GM18517 (cell line): ENCODE measurements around the gene NPIPB2.

Experiments used
- ATAC-seq: cut with Tn5 transposase; IDR thresholded peaks from one replicate; pipeline ENCODE4 v1.9.1; 2021; ENCODE audit warnings: mild to moderate bottlenecking, moderate library complexity; ENCODE audit not compliant: unreplicated experiment

NPIPB2 gene

GRCh38 chr16:11907160-11907970 is 34.5 kb downstream of the NPIPB2 start:
- no peak for ATAC-seq

DNA sequence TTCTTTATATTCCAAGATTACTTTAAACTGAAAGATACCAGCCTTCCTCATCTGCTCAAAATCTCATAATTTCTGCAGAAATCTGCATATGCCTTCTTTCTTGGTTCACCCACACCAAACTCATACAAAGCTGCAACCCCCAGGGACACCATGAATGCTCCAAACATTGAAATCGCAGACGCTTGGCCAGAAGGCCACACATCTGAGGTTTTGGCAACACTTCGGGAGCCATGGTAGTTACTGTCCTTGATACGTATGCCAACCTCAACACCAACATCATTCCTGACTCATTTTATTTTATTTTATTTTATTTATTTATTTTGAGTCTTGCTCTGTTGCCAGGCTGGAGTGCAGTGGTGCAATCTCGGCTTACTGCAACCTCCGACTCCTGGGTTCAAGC is 37.9 kb downstream of the NPIPB2 start:
- ATAC-seq: no peak

- no peak for ATAC-seq
Observed at GRCh38 chr16:11901091-11901490, 40.8 kb downstream of the NPIPB2 start.

GRCh38 chr16:11896486-11897176 is 45.2 kb downstream of the NPIPB2 start:
- no peak for ATAC-seq

- no peak for ATAC-seq
Observed at GRCh38 chr16:11893571-11893970, 48.3 kb downstream of the NPIPB2 start.

DNA sequence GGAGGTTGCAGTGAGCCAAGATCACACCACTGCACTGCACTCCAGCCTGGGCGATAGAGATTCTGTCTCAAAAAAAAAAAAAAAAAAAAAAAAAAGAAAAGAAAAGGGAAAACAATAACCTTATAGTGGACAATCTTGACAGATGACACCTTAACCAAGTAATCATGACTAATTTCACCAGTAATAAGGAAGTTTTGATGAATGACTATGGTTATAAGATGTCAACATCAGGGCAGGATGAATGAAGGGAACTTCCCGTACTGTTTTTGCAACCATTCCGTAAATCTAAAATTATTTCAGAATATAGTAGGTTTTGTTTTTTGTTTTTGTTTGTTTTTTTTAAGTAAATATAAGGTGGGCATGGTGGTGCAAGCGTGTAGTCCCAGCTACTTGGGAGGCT is 49.1 kb downstream of the NPIPB2 start:
- no peak for ATAC-seq

DNA sequence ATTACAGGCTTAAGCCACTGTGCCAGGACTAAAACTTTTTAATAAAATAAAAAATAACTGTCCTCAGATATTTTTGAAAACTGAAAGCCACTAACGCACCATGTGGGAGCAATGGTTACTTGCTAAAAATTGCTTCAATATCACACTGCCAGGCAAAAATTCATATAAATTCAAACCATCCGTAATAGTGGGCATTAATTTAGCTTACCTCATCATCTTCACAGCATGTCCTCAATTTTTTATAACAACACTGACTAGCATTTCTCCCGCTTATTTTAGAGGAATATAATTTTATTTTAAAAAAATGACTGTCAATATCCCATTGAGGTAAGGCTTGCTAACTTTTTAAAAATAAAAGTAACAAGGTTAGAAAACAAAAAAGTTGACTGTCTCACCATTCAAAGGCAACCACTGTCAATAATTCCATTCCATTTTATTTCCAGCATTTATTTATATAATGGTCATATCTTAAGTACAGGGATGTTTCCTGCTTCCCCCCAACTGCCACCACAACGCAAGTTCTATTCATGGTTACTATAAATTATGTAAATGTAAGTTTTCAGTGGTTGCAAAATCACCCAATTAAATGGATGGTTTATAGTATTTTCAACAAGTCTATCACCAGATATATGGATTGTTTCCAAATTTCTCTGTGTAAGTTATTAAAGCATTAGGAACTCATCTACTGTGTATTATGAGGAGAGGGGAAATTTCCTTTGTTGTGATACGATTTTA is 51.4 kb downstream of the NPIPB2 start:
- no peak for ATAC-seq

DNA sequence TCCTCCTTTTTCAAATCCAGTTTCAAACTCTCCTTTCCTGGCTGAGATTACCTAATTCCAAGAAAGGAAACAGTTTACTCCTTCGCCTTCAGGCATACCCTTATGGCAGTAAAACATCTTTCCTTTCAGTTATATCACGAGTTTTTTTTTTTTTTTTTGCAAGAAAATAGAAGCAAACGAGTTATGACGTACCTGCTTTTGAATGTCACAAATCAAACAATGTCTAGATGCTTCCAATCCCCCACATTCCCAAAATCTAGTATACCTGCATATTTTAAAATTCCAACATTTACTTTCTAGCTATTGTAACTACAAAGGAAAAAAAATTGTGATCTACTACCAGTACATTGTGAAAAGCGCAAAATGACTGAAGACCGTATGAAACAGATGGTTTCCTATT is 55.0 kb downstream of the NPIPB2 start:
- no peak for ATAC-seq

DNA sequence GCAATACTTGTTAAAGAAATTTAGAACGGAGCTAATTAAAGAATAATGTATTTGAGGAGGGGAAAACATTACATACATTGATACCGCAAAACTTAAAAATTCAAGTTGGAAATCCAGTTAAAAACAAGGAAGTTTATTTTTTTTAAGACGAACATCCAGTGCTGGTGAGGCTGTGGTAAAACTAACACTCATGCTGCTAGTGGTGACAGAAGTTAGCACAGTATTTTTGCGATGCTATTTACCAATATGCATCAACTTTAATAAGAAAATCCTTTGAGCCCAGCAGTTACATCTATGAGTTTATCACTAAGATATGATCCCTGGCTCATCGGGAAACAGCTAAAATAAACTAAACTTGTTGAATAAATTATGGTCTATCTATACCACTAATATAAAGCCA is 57.8 kb downstream of the NPIPB2 start:
- ATAC-seq: no peak

GRCh38 chr16:11880007-11880406 is 61.8 kb downstream of the NPIPB2 start:
- ATAC-seq: no peak

DNA sequence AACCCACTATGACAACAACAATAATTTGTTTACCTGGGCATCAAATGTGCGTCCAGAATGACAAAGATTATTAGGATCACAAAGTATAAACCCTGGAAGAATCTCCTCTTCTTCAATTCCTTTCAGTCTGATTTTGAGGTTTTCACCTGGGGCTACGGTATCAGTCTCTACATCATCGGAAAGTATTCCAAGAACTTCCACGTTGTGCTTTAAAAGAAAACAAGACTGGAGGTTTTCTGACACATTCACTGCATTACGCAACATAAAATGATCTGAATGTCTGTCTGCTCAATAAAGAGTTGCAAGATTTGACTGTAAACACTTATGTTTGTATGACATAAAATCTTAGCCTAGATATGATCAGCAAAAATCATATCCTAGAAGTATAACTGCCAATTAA is 64.5 kb downstream of the NPIPB2 start:
- no peak for ATAC-seq
